Spleen (tissue), 11 donors: ENCODE measurements around the gene DIP2C. TPM values are rescaled to one million over a fixed set of nuclear protein-coding genes. Genes with fewer than 3 reads are reported as not detected.

Experiments used
- DNase-seq: peaks from one replicate; pipeline ENCODE4 v3.0.0-alpha.2; 2020
- H3K27ac ChIP-seq, 8 donors: fragments of 200-600 bp; sonication (generic) in 7 of 8; 1 replicate in 4 of 8; 2 replicates in 4 of 8; pipeline versions ENCODE4 v1.5.0 to v1.8.0; 2016 to 2021; ENCODE audit warnings: inconsistent platforms in 4 of 8, mild to moderate bottlenecking in 4 of 8, moderate library complexity in 1 of 8
- H3K27me3 ChIP-seq, 7 donors: fragments of 200-600 bp; sonication (generic) in 6 of 7; replicated peaks in 1 of 7; 1 replicate in 4 of 7; 2 replicates in 3 of 7; pipeline versions ENCODE4 v1.5.0 to v1.8.0; 2016 to 2021; ENCODE audit warnings: inconsistent platforms in 3 of 7, mild to moderate bottlenecking in 1 of 7
- H3K36me3 ChIP-seq, 6 donors: fragments of 200-600 bp; sonication (generic) in 5 of 6; 1 replicate in 4 of 6; 2 replicates in 2 of 6; pipeline versions ENCODE4 v1.5.0 to v1.8.0; 2016 to 2021; ENCODE audit warnings: inconsistent platforms in 2 of 6
- H3K4me1 ChIP-seq, 6 donors: fragments of 200-600 bp; sonication (generic) in 5 of 6; 1 replicate in 3 of 6; 2 replicates in 3 of 6; pipeline versions ENCODE4 v1.5.0 to v1.8.0; 2016 to 2021; ENCODE audit warnings: inconsistent platforms in 3 of 6
- H3K4me3 ChIP-seq, 8 donors: fragments of 200-600 bp; sonication (generic) in 7 of 8; 1 replicate in 4 of 8; 2 replicates in 4 of 8; pipeline versions ENCODE4 v1.5.0 to v1.8.0; 2016 to 2021; ENCODE audit warnings: inconsistent platforms in 4 of 8, mild to moderate bottlenecking in 4 of 8, moderate library complexity in 2 of 8
- H3K9me3 ChIP-seq, 8 donors: fragments of 200-600 bp; sonication (generic) in 7 of 8; 1 replicate in 4 of 8; 2 replicates in 4 of 8; pipeline versions ENCODE4 v1.5.0 to v1.8.0; 2016 to 2021; ENCODE audit warnings: inconsistent platforms in 4 of 8
- CTCF ChIP-seq, 11 experiments: fragments of 200-600 bp in 7 of 11; fragments of 450-650 bp in 4 of 11; sonication (generic) in 4 of 11; IDR thresholded peaks in 8 of 11; conservative IDR thresholded peaks in 3 of 11; 1 replicate in 7 of 11; 2 replicates in 4 of 11; pipeline versions ENCODE4 v1.4.0 to v1.8.0; 2016 to 2021; ENCODE audit warnings: antibody characterized with exemption in 11 of 11, inconsistent platforms in 4 of 11, mild to moderate bottlenecking in 1 of 11
- POLR2A ChIP-seq, 3 donors: fragments of 450-650 bp; IDR thresholded peaks; one replicate each; pipeline ENCODE4 v1.5.1; 2017; ENCODE audit warnings: antibody characterized with exemption in 3 of 3, mild to moderate bottlenecking in 1 of 3
- POLR2AphosphoS5 ChIP-seq, 3 donors: sonication (generic); formaldehyde crosslinking; IDR thresholded peaks; one replicate each; pipeline ENCODE4 v1.5.1; 2017; ENCODE audit warnings: antibody characterized with exemption in 3 of 3
- WGBS, 5 donors: extraction: QIAGEN DNeasy Blood & Tissue Kit in 3 of 5; methylation state at CpG; one replicate each; pipeline versions ENCODE4 v1.1.5 to v1.1.7; 2013 to 2018; 5-methylcytosine and 5-hydroxymethylcytosine counted together
- intact Hi-C: fragments of 100-400 bp; cut with DNase I; formaldehyde crosslinking; loops from one replicate; pipeline ENCODE4 v1.15.0; 2023; ENCODE audit warnings: low total_unique reads
- polyA plus RNA-seq, 3 donors: library from polyadenylated mRNA; stranded (reverse); fragments of 200-250 nt; gene quantifications; one replicate each; pipeline ENCODE4 v1.2.1, GENCODE V29; 2013
- total RNA-seq, 7 donors: library from RNA; depleted of rRNA in 3 of 7; stranded (reverse); fragments of >200 nt in 3 of 7; fragmentation: NEBNext Ultra II Directional in 4 of 7; extraction: Animal tissue kit (Norgen Biotek cat#: 25700) in 4 of 7; gene quantifications; one replicate each; pipeline versions ENCODE4 v1.1.0 to v1.2.1, GENCODE V29; 2016 to 2021
- donor health status: healthy with polysubstance abuse.
- donor health status: DM: no; HTN: no; CAD: no; lungs with moderate emphysema.
- donor health status: DM: no; HTN: no; CAD: no.
- donor health status: Bipolar disorder and iron deficiency.
- donor health status: healthy.
- donor health status: DM: no; HTN: no; CAD: no.
- donor health status: DM: yes; HTN: yes; CAD: no.

DIP2C gene
- total and polyA plus RNA-seq, 10 donors = 2.2 to 13.1 (median 9.0) TPM

- no peak for TF ChIP-seq CTCF (IDR thresholded peaks at IDR 0.05 in 8 of 11, conservative IDR thresholded peaks at IDR 0.05 in 3 of 11)
- TF ChIP-seq POLR2A (IDR thresholded peaks at IDR 0.05) = no peak
- no peak for TF ChIP-seq POLR2AphosphoS5 (IDR thresholded peaks at IDR 0.05)
- WGBS, 5 donors = 90 to 96% (median 94%) methylated on average over 23 to 27 of the region's 27 CpGs
- Histone ChIP-seq H3K27me3 (no peaks in the 10 kb centered on the region), H3K36me3 (peaks cover 0 to 86% (median 7%) of the 10 kb centered on the region in 6 donors), H3K4me3 (no peak overlapping the region), H3K27ac (no peak overlapping the region), H3K4me1 (peaks cover 0 to 10% (median 0%) of the 10 kb centered on the region in 6 donors), H3K9me3 (no peaks in the 10 kb centered on the region)
- DNase-seq = no peak
- intact Hi-C loops = no loop called here
Observed at GRCh38 chr10:384538-385305, 304.7 kb downstream of the DIP2C start.

- no peak for DNase-seq
- H3K4me3 ChIP-seq = no peak overlapping the region
- no peaks in the 10 kb centered on the region for H3K9me3 ChIP-seq
- no peaks in the 10 kb centered on the region for H3K27me3 ChIP-seq
- TF ChIP-seq POLR2AphosphoS5 (IDR thresholded peaks at IDR 0.05) (no peak), CTCF (IDR thresholded peaks at IDR 0.05 in 8 of 11, conservative IDR thresholded peaks at IDR 0.05 in 3 of 11) (no peak), POLR2A (IDR thresholded peaks at IDR 0.05) (no peak)
- 84 to 90% (median 86%) methylated on average over 6 of the region's 6 CpGs for WGBS, 5 donors
- H3K27ac ChIP-seq = no peak overlapping the region
- H3K36me3 ChIP-seq = peaks cover 0 to 87% (median 5%) of the 10 kb centered on the region in 6 donors
- peaks cover 0 to 10% (median 0%) of the 10 kb centered on the region in 6 donors for H3K4me1 ChIP-seq
- intact Hi-C loops = no loop called here
Observed at GRCh38 chr10:383519-383918, 305.9 kb downstream of the DIP2C start.

DNA sequence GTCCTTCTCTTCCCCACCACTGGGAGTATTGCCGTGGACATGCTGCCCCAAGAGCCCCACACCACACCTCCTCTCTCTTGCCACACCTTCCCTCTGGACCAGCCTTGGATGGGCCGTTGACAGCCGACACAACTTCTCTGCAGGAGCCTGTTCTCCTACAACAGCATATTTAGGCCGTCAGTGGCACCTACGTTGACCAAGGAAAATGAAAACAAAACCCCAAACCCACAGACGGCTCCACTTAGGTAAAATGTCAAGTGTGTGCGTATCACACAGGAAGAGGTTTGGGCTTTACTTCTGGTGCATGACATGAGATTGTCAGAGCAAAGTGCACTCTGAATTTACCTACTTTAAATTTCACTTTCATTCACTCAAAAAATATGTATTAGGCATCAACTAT is 307.7 kb downstream of the DIP2C start:
- intact Hi-C loops = no loop called here

More for the DNA sequence above, 307.7 kb downstream of the DIP2C start:
- TF ChIP-seq POLR2AphosphoS5 (IDR thresholded peaks at IDR 0.05) (peak in 1 of 3 donors; percentile 22), CTCF (IDR thresholded peaks at IDR 0.05 in 8 of 11, conservative IDR thresholded peaks at IDR 0.05 in 3 of 11) (no peak)
- no peak for DNase-seq
- Histone ChIP-seq H3K27ac (peak overlapping the region in 1 of 8 donors; percentile 63), H3K27me3 (no peaks in the 10 kb centered on the region), H3K36me3 (peaks cover 0 to 78% (median 5%) of the 10 kb centered on the region in 6 donors), H3K9me3 (no peaks in the 10 kb centered on the region), H3K4me3 (no peak overlapping the region), H3K4me1 (no peaks in the 10 kb centered on the region)
- 69 to 79% (median 74%) methylated on average over 7 of the region's 7 CpGs for WGBS, 5 donors
